NCI-H2107 (cell line): Measurements from ENCODE around the gene CCSER2.
"Not testable (repeated sequence)": the region's sequence is repeated elsewhere in the genome, so short reads cannot be mapped to it uniquely, and the experiment has no call there.

Experiments used
- DNase-seq: peaks from one replicate; lab custom pipeline; 2025; lab: John Stamatoyannopoulos, UW

Gene CCSER2

DNA sequence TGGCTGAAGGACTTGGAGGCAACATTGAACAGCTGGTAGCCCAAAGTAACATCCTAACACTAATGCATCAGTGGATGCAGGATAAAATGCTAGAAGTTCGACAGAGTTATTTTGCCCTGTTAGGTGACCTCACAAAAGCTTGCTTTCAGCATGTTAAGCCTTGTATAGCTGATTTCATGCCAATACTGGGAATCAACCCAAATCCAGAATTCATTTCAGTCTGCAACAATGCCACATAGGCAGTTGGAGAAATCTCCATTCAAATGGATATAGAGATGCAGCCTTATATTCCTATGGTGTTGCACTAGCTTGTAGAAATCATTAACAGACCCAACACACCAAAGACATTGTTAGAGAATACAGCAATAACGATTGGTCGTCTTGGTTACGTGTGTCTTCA lies 62.9 kb downstream of the CCSER2 start:
- no peak for DNase-seq

DNA sequence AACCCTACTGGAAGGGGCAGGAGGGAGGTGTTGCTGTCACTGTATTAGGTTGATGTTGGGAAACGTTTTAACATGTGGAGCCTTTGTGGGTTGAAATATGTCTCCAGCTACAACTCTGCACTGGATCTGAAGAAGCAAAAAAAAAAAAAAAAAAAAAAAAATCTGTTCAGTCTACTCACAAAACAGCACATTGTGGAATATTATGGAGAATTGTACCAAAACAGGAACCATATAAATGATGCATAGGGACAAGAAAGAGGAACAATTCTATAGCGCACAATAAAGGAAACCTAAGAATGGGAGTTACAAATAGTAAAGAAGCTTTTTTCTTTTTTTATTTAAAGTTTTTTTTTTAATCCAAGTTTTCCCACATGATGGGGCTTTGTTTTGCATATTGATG lies 63.8 kb downstream of the CCSER2 start:
- DNase-seq = no peak

DNA sequence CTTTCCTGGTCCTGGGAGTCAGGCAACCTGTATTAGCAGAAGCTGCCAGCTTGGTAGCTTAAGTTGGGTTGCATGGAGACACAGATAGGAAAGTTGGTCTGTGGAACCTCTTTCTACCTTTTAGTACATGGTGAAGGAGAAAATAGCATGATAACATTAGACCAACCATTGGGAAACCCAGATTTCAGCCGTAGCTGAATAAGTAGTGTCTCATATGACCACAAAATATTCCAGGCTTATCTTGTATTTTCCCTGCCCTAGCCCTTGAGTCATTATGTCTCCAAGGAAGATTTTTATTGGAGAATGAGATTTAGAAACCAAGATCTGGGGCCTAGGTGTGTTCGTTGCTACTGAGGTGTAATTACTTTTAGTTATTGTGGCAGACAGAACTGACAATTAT lies 67.2 kb downstream of the CCSER2 start:
- DNase-seq = no peak

DNA sequence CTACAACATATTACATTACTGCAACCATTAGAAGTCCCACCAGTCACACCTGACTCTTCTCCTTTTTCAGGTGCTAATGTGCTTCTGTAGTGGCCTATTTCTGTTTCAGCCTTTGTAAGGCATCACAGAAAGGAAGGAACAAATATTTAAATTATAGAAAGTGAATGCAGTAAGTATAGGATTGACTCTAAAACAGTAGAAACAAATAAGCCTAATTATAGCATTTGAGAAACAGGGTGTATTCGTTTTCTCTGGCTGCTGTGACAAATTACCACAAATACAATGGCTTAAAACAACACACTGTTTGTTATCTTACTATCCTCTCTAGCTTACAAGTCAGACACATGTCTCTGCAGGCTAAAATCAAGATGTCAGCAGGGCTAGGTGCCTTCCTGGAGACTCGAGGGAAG lies 69.4 kb downstream of the CCSER2 start:
- no peak for DNase-seq

DNA sequence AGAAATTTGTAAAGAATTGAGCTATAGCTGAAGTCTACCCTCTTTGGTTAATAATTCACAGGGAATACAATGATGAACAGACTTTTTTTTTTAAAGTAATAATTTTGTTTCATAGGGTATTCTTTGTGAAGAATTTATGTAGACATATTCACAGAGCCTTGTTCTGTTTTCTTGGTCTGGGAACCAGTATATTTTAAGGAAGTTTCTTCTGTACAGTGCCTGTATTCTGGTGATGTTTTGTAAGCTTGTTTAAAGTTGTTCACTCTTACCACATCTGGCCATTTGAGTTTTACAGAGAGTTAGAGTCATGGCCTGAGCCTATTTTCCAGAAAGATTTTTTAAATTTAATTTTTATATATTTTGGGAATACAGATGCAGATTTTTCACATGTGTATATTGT lies 70.3 kb downstream of the CCSER2 start:
- DNase-seq = no peak

DNA sequence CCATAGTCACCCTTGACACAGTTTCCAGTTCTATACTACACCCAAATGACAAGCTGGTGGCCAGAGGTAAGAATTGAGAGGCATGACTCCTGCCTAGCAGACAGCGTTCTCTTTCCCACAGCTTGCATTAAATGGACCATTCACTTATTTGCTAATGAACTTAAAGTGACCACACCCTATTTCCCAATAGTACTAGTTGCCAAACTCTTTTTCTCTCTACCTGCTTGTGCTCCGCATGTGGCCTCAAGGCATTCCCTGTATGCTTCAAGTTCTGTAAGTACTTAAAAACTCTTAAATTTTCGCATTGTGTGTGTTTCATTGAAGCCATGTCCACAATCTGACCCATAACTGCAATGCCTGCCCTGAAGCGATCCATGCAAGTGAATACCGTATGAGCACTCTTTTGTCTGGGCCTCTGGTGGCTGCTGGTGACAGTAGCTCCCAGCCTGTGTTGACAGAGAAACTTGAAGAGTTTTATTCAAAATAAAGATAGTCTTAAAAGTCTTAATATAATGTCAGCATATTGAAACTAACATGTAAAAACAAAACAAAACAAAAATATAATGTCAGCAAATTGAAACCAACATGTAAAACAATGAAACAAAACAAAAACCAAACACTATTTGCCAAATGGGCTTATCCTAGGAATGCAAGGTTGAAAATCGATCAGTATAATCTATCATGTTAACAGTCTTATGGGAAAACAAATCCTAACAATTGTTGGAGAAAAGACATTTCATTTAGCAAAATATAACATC lies 73.6 kb downstream of the CCSER2 start:
- DNase-seq = no peak

DNA sequence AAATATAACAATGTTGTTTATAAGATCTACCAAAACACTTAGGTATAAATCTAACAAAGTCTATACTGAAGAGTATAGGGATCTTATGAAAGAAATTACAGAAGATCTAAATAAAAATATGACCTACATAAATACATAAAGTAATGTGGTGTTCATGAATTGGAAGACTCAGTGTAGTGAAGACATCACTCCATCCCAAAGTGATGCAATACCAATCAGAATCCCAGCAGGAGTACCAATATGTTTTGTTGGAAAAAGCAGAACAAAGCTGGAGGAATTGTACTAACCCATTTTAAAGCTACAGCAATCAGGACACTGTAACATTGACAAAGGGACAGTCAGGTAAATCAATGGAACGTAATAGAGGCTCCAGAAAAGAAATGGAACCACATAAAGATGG lies 76.4 kb downstream of the CCSER2 start:
- no peak for DNase-seq

DNA sequence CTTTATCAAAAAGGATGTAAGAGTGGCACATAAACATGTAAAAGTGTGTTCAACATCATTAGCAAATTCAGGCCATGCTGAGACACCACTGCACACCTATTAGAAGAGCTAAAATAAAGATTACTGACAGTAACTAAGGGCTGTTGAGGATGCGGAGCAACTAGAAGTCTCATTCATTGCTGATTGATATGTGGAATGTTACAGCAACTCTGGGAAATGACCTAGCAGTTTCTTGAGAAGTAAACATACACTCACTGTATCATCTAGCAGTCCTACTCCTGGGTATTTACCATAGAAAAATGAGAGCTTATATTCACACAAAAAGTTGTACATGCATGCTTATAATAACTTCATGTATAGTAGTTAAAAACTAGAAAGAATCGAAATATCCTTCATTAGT lies 77.3 kb downstream of the CCSER2 start:
- no peak for DNase-seq

DNA sequence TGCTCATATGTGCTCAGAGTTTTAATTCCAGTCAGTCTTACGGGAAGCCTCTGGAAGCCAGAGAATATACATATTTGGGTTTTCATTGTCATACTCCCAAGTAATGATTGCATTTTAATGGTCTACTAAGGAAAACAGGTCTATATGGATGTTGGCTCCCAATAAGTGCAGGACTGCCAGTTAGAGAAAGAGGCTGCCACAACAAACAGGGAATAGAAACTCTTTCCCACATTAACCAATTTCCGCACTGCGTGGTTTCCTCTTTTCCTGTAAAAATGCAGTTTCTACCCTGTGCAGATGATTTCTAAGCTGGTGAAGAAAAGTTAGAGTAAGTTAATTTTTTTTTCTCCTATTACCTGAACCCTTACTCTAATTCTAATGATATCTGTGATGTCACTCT lies 78.2 kb downstream of the CCSER2 start:
- no peak for DNase-seq

DNA sequence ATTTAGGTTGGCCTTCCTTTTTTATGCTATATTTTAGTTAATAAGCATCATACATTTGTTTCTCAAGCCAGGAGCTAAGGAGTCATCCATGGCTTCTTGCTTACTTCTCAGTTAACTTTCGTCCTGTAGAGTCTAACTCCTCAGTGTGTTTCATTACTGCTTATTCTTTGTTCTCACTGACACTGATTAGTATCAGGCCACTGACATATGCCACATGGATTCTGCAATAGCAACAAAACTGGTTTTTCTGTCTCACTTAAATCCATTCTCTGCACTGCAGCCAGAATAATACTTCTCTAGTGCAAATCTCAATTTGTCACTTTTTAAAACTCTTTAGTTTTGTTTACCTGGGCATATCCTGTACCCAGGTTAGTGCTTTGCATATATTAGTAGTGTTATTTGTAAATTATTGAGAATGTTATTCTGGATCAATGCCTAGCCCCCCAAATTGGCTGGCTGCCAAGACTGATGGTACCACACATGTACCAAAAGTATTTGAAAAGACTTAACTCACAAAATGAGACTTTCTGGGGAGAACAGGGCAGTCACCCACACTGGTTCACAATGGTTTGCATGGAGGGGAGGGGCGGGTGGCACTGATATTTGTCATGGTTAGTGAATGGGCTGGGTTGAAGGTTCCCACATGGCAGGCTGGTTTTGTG lies 79.1 kb downstream of the CCSER2 start:
- DNase-seq = no peak

DNA sequence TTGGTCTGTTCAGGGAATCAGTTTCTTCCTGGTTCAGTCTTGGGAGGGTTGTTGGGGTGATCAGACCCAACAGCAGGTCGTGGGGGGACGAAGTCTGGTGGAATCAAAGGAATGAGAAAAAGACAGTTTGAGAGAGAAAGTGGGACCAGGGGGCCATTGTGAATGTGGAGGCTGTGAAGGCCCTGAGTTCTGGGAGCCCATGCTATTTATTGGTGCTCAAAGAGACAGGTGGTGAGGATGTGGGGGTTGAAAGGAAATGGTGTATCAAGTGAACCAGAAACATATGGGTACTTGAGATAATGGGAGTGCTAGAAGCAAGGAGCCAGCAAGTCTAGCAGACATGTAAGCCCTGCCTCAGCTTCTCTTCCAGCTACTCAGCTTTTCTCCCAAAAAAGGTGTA lies 84.1 kb downstream of the CCSER2 start:
- no peak for DNase-seq

DNA sequence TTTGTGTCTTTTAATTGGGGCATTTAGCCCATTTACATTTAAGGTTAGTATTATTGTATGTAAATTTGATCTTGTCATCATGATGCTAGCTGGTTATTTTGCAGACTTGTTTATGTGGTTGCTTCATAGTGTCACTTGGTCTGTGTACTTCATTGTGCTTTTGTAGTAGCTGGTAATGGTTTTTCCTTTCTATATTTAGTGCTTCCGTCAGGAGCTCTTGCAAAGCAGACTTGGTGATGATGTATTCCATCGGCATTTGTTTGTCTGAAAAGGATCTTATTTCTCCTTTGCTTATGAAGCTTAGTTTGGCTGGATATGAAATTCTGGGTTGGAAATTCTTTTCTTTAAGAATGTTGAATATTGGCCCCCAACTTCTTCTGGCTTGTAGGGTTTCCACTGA lies 85.7 kb downstream of the CCSER2 start:
- not testable (repeated sequence) for DNase-seq

DNA sequence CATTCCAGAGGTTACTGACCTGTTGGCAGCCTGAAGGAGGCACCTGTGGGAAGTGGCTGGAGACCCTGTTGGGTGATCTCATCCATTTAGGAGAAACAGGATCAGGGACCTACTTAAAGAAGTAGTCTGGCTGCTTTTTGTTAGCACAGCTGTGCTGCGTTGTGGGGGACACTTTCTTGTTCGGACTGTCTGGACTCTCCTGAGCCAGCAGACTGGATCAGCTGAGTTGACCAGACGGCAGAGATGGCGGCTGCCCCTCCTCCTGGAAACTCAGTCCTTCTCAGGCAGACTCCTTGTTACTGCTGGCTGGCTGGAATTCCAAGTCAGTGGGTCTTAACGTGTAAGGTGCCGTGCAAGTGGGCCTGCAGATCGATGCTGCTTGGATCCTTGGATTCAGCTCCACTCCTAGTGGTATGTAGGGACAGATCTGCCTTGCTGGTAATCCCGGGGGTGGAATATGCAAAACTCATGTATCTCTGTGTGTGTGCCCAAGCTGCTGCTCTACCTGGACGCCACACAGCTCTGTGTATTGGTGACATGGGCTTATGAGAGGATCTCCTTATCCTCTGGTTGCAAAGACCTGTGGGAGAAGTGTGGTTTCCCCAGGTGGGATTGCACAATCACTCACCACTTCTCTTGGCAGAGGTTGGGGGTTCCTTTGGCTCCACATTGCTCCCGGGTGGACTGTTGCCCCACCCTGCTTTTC lies 87.3 kb downstream of the CCSER2 start:
- DNase-seq = no peak

DNA sequence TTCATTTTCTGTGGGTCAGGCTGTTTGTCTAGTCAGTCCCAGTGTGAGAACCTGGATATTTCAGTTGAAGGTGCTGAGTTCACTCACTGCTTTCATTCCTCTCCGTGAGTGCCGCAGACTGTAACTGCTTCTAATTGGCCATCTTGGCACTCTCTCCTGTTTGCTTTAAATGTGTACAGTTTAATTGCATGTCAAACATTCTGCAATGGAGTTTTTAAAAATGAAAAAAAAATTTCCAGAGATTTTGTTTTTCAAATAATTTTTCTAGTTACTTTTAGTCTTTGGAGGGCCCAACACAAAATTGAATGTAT lies 87.8 kb downstream of the CCSER2 start:
- no peak for DNase-seq

DNA sequence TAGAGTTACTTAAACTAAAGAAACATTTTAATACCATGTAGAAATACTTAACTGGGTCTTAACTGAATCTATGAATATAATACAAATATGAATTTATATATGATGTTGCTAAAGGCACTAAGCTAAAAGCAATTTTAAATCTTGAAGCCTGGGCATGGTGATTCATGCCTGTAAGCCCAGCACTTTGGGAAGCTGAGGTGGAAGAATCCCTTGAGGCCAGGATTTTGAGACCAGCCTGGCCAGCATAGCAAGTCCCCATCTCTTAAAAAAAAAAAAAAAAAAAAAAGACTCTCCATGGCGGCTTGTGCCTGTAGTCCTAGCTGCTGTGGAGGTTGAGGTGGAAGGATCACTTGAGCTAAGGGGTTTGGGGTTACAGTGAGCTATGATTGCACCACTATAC lies 95.3 kb downstream of the CCSER2 start:
- DNase-seq = no peak

DNA sequence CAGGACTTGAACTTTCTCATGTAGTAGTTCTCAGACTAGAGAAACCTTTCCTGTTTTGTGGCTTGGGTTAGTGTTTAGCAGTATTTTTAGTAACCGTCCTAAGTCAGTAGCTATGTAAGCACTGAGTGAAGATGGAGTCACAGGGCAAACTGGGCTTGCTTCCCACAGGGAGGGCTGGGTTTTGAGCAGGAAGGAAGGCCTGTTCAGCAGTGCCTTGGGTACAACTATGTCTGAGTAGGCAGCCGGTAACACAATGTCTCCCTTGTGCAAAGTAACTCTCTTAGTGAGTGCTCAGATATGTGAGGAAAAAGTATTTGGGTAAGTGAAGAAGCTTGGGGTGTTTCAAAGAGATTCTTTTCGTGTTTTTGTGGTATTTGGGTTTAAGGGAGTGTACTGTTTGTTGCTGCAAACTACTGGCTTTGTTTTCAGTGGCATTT lies 96.4 kb downstream of the CCSER2 start:
- no peak for DNase-seq

DNA sequence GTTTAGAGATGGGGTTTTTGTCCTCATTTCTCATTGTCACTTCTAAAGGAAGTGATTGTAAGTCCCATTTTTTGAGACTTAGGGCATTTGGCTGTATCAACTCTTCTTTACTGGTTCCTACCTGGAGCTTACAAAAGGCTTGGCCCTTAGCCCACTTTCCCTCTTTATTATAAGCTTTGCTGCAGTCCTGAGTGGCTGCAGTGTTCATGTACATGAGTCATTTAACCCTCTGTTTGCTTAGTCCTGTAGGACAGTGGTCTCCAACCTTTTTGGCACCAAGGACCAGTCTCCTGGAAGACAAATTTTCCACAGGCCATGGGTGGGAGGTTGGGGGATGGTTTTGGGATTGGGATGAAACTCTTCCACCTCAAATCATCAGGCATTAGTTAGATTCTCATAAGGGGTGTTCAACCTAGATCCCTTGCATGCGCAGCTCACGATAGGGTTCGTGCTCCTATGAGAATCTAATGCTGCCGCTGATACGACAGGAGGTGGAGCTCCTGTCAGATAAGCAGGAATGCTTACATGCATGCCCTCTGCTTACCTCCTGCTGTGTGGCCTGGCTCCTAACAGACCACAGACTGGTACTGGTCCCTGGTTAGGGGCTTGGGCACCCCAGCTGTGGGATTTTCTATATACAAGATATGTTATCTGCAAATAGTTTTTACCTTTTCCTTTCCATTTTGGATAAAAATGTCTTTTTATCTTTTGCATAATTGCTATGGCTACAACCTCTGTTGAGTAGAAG lies 99.7 kb downstream of the CCSER2 start:
- DNase-seq = no peak

DNA sequence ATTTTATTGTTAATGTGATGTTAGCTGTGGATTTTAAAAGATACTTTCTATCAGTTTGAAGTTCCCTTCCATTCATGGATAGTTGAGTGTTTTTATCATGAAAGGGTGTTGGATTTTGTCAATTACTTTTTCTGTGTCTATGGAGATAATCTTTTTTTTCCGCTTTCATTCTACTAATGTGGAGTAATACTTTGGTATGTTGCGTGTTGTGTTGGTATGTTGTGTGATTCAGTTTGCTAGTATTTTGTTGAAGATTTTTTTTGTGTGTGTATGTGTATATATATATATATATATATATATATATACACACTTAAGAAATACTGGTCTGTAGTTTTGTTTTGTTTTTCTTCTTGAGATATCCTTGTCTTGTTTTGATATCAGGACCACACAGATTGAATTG lies 100.3 kb downstream of the CCSER2 start:
- DNase-seq = no peak

DNA sequence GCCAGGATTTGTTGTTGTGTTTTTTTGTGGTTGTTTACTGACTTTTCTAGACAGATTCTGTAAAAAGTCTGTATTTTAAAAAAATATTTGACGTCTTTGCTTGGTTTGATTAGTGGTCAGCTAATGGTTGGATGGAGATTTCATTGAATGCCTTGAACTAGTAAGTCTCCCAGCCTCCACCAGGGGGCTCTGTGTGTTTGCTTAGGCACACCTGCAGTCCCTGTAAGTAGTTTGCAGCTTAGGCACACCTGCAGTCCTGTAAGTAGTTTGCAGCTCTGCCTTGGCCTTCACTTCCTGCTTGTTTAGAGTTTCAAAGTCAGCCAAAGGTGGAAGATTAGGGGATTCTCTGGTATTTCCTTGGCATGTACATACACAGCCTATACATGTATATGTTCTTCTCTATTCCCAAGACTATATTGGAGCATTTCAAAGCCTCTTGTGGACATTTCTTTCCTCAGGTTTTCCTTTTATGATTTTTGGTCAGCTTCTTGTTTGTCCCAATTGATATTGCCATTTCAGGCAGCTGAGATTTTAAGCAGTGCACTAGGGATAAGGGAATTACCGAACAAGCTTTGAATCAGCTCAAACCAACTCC lies 101.6 kb downstream of the CCSER2 start:
- DNase-seq = no peak

DNA sequence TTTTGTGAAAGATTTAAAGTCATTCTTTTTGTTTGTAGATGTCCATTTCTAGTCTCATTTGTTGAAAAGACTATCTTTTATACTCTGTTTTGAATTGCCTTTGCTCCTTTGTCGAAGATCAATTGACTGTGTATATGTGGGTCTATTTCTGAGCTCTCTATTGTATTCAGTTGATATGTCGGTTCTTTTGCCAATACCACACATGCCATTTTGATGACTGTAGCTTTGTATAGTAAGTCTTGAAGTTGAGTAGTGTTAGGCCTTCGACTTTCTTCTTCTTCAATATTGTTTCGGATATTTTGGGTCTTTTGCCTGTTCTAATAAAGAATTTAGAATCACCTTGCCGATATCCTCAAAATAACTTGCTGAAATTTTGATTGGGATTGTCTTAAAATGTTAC lies 104.5 kb downstream of the CCSER2 start:
- no peak for DNase-seq

DNA sequence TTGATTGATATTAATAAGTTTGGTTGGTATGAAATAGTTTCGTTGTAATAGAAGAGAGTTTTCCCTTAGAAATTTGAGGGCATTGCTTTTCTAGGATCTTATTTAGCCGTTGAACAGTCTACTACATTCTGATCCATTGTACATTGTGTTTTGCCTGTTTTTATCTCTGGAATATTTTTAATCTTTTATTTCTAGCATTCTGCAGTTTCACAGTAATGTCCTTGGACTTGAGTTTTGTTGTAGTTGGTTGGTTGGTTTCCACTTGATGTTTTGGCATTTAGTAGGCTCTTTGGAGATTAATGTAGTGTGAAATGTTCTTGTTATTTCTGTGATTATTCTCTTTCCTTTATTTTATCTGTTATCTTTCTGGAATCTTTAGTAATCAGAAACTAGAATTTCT lies 112.4 kb downstream of the CCSER2 start:
- DNase-seq = no peak

DNA sequence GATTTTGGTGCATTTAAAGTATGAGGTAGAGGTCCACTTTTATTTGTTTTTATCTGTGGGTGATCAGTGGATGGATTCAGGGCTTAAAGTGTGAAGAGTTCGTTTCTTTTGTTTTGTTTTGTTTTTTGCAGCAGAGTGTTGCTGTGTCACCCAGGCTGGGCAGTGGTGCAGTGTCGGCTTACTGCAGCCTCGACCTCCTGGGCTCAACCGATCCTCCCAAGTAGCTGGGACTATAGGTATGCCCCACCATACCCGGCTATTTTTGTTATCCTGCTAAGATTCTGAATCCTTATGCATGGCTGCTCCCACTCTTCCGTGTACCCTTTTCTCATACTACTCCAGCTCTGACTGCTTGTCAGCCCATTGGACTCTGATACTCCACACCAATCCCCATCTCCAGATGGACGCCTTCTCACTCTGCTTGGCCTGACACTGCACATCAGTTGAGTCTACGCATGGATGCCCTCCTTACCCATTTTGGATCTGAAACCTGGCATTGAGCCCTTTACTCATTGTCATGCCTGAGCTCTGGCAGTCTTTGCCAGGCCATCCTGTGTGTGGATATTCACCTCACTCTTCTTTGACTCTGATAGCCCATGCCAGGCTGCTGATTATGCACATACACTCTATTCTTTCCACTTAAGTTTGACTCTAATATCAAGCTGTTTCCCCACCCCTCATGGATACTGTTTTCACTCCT lies 119.5 kb downstream of the CCSER2 start:
- no peak for DNase-seq
